Measurements from ENCODE around the gene L3MBTL4.

Gene L3MBTL4

GRCh38 chr18:5977022-5977421 is 437.7 kb downstream of the L3MBTL4 start:
- no peak for DNase-seq

GRCh38 chr18:5975111-5976002 is 439.4 kb downstream of the L3MBTL4 start:
- no peak for DNase-seq

- DNase-seq = no peak
Observed at GRCh38 chr18:5974696-5975095, 440.0 kb downstream of the L3MBTL4 start.

- no peak for DNase-seq
Observed at GRCh38 chr18:5973099-5973498, 441.6 kb downstream of the L3MBTL4 start.

- DNase-seq = no peak
Observed at GRCh38 chr18:5972298-5972697, 442.4 kb downstream of the L3MBTL4 start.

GRCh38 chr18:5969989-5970403 is 444.7 kb downstream of the L3MBTL4 start:
- no peak for DNase-seq

- DNase-seq = no peak
Observed at GRCh38 chr18:5969355-5969988, 445.2 kb downstream of the L3MBTL4 start.

- no peak for DNase-seq
Observed at GRCh38 chr18:5967666-5968065, 447.0 kb downstream of the L3MBTL4 start.

GRCh38 chr18:5967007-5967406 is 447.7 kb downstream of the L3MBTL4 start:
- DNase-seq = no peak

GRCh38 chr18:5966514-5966913 is 448.2 kb downstream of the L3MBTL4 start:
- DNase-seq = no peak

- DNase-seq = no peak
Observed at GRCh38 chr18:5964996-5965395, 449.7 kb downstream of the L3MBTL4 start.

GRCh38 chr18:5964596-5964995 is 450.1 kb downstream of the L3MBTL4 start:
- no peak for DNase-seq

- no peak for DNase-seq
Observed at GRCh38 chr18:5964108-5964507, 450.6 kb downstream of the L3MBTL4 start.

GRCh38 chr18:5963267-5963666 is 451.4 kb downstream of the L3MBTL4 start:
- DNase-seq = no peak

GRCh38 chr18:5962362-5962761 is 452.3 kb downstream of the L3MBTL4 start:
- DNase-seq = no peak

- DNase-seq = no peak
Observed at GRCh38 chr18:5961828-5962150, 452.9 kb downstream of the L3MBTL4 start.

- no peak for DNase-seq
Observed at GRCh38 chr18:5961097-5961827, 453.4 kb downstream of the L3MBTL4 start.

GRCh38 chr18:5958822-5959221 is 455.9 kb downstream of the L3MBTL4 start:
- no peak for DNase-seq

- DNase-seq = no peak
Observed at GRCh38 chr18:5955861-5956260, 458.9 kb downstream of the L3MBTL4 start.

GRCh38 chr18:5951515-5952091 is 463.1 kb downstream of the L3MBTL4 start:
- DNase-seq = no peak

- no peak for DNase-seq
Observed at GRCh38 chr18:5948781-5949180, 465.9 kb downstream of the L3MBTL4 start.

GRCh38 chr18:5948237-5948636 is 466.5 kb downstream of the L3MBTL4 start:
- no peak for DNase-seq

- DNase-seq = no peak
Observed at GRCh38 chr18:5944448-5944847, 470.3 kb downstream of the L3MBTL4 start.
